KBM-7 (cell line): ENCODE measurements around the gene TTC38.
"Not testable (repeated sequence)": the region's sequence is repeated elsewhere in the genome, so short reads cannot be mapped to it uniquely, and the experiment has no call there.

Experiments used
- DNase-seq: peaks from one replicate; pipeline ENCODE4 v3.0.0-alpha.2; 2015
- in situ Hi-C: fragments of 300-500 bp; cut with MboI; formaldehyde crosslinking; loops from 2 replicates; pipeline ENCODE4 v1.14.3; 2020; ENCODE audit warnings: low sequenced_read_pairs, low pct_unique_long_range_greater_than_20kb, mixed read lengths

The TTC38 gene

GRCh38 chr22:46290843-46291785 lies 23.3 kb downstream of the TTC38 start:
- no peak for DNase-seq
- in situ Hi-C loops = no loop called here

GRCh38 chr22:46292173-46292572 lies 24.4 kb downstream of the TTC38 start:
- in situ Hi-C loops = no loop called here
- DNase-seq = no peak

- DNase-seq = no peak
- in situ Hi-C loops = no loop called here
Measured at GRCh38 chr22:46292732-46293131, 24.9 kb downstream of the TTC38 start.

- DNase-seq = peak; percentile 75
- in situ Hi-C loops = no loop called here
Measured at GRCh38 chr22:46293577-46294260, 25.9 kb downstream of the TTC38 start.

- in situ Hi-C loops = no loop called here
- no peak for DNase-seq
Measured at GRCh38 chr22:46294784-46295183, 27.0 kb downstream of the TTC38 start.

GRCh38 chr22:46295277-46295971 lies 27.6 kb downstream of the TTC38 start:
- in situ Hi-C loops = no loop called here
- DNase-seq = no peak

GRCh38 chr22:46296257-46297150 lies 28.7 kb downstream of the TTC38 start, which contains the start of gene GTSE1:
Gene GTSE1 (plus strand): TSS chr22:46296870. CDS start chr22:46297401, 531 bp downstream.
- DNase-seq = peak; percentile 98
- in situ Hi-C loops = no loop called here

GRCh38 chr22:46297151-46297812 lies 29.5 kb downstream of the TTC38 start:
- in situ Hi-C loops = no loop called here
- DNase-seq = peak; percentile 45

- no peak for DNase-seq
- in situ Hi-C loops = no loop called here
Measured at GRCh38 chr22:46299101-46299500, 31.3 kb downstream of the TTC38 start.

- DNase-seq = no peak
- in situ Hi-C loops = no loop called here
Measured at GRCh38 chr22:46300491-46300890, 32.7 kb downstream of the TTC38 start.

GRCh38 chr22:46303347-46303965 lies 35.6 kb downstream of the TTC38 start:
- in situ Hi-C loops = no loop called here
- DNase-seq = no peak

GRCh38 chr22:46308283-46308988 lies 40.6 kb downstream of the TTC38 start:
- no peak for DNase-seq
- in situ Hi-C loops = no loop called here

- no peak for DNase-seq
- in situ Hi-C loops = no loop called here
Measured at GRCh38 chr22:46309526-46310085, 41.8 kb downstream of the TTC38 start.

GRCh38 chr22:46312056-46312455 lies 44.2 kb downstream of the TTC38 start:
- in situ Hi-C loops = no loop called here
- DNase-seq = no peak

GRCh38 chr22:46312848-46313247 lies 45.0 kb downstream of the TTC38 start:
- DNase-seq, in situ Hi-C loops: not testable (repeated sequence)

GRCh38 chr22:46315976-46316375 lies 48.2 kb downstream of the TTC38 start:
- no peak for DNase-seq
- in situ Hi-C loops = no loop called here

GRCh38 chr22:46317646-46318045 lies 49.8 kb downstream of the TTC38 start:
- in situ Hi-C loops = no loop called here

More at GRCh38 chr22:46317646-46318045, 49.8 kb downstream of the TTC38 start:
- DNase-seq = no peak
